Heart right ventricle (tissue), 16 donors: ENCODE results near the gene ASPHD1. TPM values are rescaled to one million over a fixed set of nuclear protein-coding genes. Genes with fewer than 3 reads are reported as not detected.

Experiments
- ATAC-seq, 8 donors: fragments of 200-7000 bp; cut with Tn5 transposase; one replicate each; pipeline ENCODE4 v1.9.1; 2020; ENCODE audit warnings: mild to moderate bottlenecking in 8 of 8, moderate library complexity in 8 of 8, moderate number of reproducible peaks in 1 of 8
- DNase-seq, 2 donors: peaks; one replicate each; pipeline ENCODE4 v3.0.0-alpha.2; 2020
- H3K27ac ChIP-seq, 10 donors: fragments of 200-600 bp; sonication (generic) in 2 of 10; one replicate each; pipeline versions ENCODE4 v1.5.0 to v1.8.0; 2020 to 2022; ENCODE audit warnings: mild to moderate bottlenecking in 3 of 10
- H3K27me3 ChIP-seq, 7 donors: fragments of 200-600 bp; one replicate each; pipeline ENCODE4 v1.8.0; 2021 to 2022; ENCODE audit warnings: mild to moderate bottlenecking in 2 of 7
- H3K36me3 ChIP-seq, 9 donors: fragments of 200-600 bp; sonication (generic) in 1 of 9; one replicate each; pipeline versions ENCODE4 v1.5.0 to v1.8.0; 2020 to 2022; ENCODE audit warnings: mild to moderate bottlenecking in 2 of 9
- H3K4me1 ChIP-seq, 9 donors: fragments of 200-600 bp; sonication (generic) in 1 of 9; one replicate each; pipeline versions ENCODE4 v1.5.0 to v1.8.0; 2020 to 2022; ENCODE audit warnings: mild to moderate bottlenecking in 4 of 9
- H3K4me3 ChIP-seq, 10 donors: fragments of 200-600 bp; sonication (generic) in 2 of 10; one replicate each; pipeline versions ENCODE4 v1.5.0 to v1.8.0; 2020 to 2022; ENCODE audit warnings: mild to moderate bottlenecking in 7 of 10, moderate library complexity in 2 of 10
- H3K9me3 ChIP-seq, 11 donors: fragments of 200-600 bp in 10 of 11; sonication (generic) in 2 of 11; one replicate each; pipeline versions ENCODE4 v1.5.0 to v1.8.0; 2013 to 2022; ENCODE audit warnings: mild to moderate bottlenecking in 2 of 11, control low read depth in 1 of 11, moderate library complexity in 1 of 11
- WGBS, 2 donors: extraction: QIAGEN DNeasy Blood & Tissue Kit; methylation state at CpG; one replicate each; pipeline ENCODE4 v1.1.7; 2013; ENCODE audit warnings: inconsistent platforms in 1 of 2; 5-methylcytosine and 5-hydroxymethylcytosine counted together
- intact Hi-C, 10 donors: fragments of 100-400 bp; cut with DNase I; formaldehyde crosslinking; loops; one replicate each; pipeline versions ENCODE4 v1.11.1 to v1.14.2; 2022
- polyA plus RNA-seq, 2 donors: library from polyadenylated mRNA; stranded (reverse); fragments of 200-250 nt; gene quantifications; one replicate each; pipeline ENCODE4 v1.2.3, GENCODE V29; 2013
- total RNA-seq, 10 donors: library from RNA; stranded (reverse); fragmentation: NEBNext Ultra II Directional in 3 of 10; extraction: Animal tissue kit (Norgen Biotek cat#: 25700) in 3 of 10; gene quantifications; one replicate each; pipeline versions ENCODE4 v1.2.1 to v1.2.4, GENCODE V29; 2021 to 2023
- TF ChIP-seq, protein P1 (sequence below), 9 donors: fragments of 200-600 bp; sonication (generic) in 2 of 9; IDR thresholded peaks; one replicate each; pipeline versions ENCODE4 v1.5.0 to v1.8.0; 2021 to 2022; ENCODE audit warnings: antibody characterized with exemption in 9 of 9, mild to moderate bottlenecking in 5 of 9, moderate library complexity in 1 of 9
- donor health status: Arrhythmogenic right ventricular cardiomyopathy.
- donor health status: ischemic (EF 13 %, LVEDD 7.1; RV severe dilation, severe dysfunction).
- donor health status: healthy with polysubstance abuse.
- donor health status: DM: no; HTN: yes; CAD: no.
- donor health status: DM: no; HTN: no; CAD: no.
- donor health status: ischemic (EF 25% LVEDD 6.9; RV normal size, moderate dysfunction).
- donor health status: ischemic (EF 25% LVEDD 5.7; RV mildly dilated, moderate dysfunction).
- donor health status: healthy.
- donor health status: DM: yes; HTN: yes; CAD: no.
- donor health status: Ischemic cardiomyopathy.
- donor health status: ischemic (EF 35%, LVEDD 5.7; RV mildly dilated, moderate dysfunction).
- donor health status: nonischemic (EF 11% LVEDD 7.7; RV severe dilation, severe dysfunction).
- donor health status: DM: yes; HTN: yes; CAD: no.
- donor health status: PGD.
- donor health status: ischemic (EF 29% LVEDD 5.4; RV normal size, mild dysfunction).
- donor health status: nonischemic (EF 23%, LVEDD 6.1; RV moderate dilation, normal function).

The ASPHD1 gene
- total and polyA plus RNA-seq, 12 donors: 0.20 to 1.1 (median 0.65) TPM; not detected in 5

DNA sequence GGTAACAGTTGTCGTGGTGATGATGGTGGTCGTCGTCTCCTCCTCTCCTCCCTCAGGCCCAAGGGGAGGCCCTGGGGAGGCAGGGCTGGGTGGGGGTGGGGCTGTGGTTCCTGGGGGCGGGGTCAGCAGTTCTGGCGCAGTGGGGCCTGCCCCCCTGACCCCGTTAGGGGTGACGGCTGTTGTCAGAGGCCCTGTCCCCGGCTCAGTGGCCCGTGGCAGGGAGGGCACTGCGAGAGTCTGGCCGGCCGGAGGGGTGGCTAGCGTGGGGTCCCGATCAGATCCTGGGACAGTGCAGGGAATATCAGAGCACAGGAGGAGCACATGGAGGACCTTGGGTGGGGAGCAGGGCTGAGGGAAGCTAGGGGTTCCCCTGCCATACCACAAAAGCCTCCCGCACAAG is 3.4 kb upstream of the ASPHD1 start:
- Histone ChIP-seq H3K4me1 (peaks cover 0 to 25% (median 13%) of the 10 kb centered on the region in 9 donors), H3K4me3 (no peak overlapping the region), H3K27me3 (peaks cover 6 to 60% (median 41%) of the 10 kb centered on the region in 7 donors), H3K9me3 (no peaks in the 10 kb centered on the region), H3K36me3 (no peaks in the 10 kb centered on the region), H3K27ac (no peak overlapping the region)
- intact Hi-C loops: no loop called here
- 43 to 51% methylated on average over 14 to 15 of the region's 15 CpGs for WGBS, 2 donors
- TF ChIP-seq, protein P1, sequence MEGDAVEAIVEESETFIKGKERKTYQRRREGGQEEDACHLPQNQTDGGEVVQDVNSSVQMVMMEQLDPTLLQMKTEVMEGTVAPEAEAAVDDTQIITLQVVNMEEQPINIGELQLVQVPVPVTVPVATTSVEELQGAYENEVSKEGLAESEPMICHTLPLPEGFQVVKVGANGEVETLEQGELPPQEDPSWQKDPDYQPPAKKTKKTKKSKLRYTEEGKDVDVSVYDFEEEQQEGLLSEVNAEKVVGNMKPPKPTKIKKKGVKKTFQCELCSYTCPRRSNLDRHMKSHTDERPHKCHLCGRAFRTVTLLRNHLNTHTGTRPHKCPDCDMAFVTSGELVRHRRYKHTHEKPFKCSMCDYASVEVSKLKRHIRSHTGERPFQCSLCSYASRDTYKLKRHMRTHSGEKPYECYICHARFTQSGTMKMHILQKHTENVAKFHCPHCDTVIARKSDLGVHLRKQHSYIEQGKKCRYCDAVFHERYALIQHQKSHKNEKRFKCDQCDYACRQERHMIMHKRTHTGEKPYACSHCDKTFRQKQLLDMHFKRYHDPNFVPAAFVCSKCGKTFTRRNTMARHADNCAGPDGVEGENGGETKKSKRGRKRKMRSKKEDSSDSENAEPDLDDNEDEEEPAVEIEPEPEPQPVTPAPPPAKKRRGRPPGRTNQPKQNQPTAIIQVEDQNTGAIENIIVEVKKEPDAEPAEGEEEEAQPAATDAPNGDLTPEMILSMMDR (IDR thresholded peaks at IDR 0.05): no peak
- DNase-seq: no peak
- ATAC-seq: no peak

DNA sequence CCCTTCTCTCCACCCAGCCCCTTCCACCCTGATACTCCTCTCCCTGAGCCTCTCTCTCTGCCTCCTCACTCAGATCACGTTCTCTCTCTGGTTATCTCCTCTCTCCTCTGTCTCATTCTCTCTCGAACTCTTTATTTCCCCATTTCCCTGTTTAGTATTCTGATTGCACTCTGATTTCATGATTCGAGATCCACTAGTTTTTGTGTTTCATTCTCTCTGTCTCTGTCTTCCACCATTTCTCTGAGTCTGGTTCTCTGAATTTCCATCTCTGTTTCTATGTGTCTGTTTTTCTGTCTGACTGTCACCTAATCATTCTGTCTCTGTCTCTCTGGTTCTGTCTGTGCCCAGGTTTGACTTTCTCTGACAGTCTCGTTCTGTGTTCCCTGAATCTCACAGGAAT is 3.0 kb upstream of the ASPHD1 start:
- Histone ChIP-seq H3K36me3 (no peaks in the 10 kb centered on the region), H3K9me3 (no peaks in the 10 kb centered on the region), H3K4me1 (peaks cover 0 to 25% (median 13%) of the 10 kb centered on the region in 9 donors), H3K27ac (no peak overlapping the region), H3K4me3 (no peak overlapping the region), H3K27me3 (peaks cover 6 to 64% (median 41%) of the 10 kb centered on the region in 7 donors)
- no peak for DNase-seq
- 32 to 60% methylated on average over 4 of the region's 4 CpGs for WGBS, 2 donors
- TF ChIP-seq, protein P1 (IDR thresholded peaks at IDR 0.05): no peak
- no peak for ATAC-seq
- intact Hi-C loops: no loop called here

DNA sequence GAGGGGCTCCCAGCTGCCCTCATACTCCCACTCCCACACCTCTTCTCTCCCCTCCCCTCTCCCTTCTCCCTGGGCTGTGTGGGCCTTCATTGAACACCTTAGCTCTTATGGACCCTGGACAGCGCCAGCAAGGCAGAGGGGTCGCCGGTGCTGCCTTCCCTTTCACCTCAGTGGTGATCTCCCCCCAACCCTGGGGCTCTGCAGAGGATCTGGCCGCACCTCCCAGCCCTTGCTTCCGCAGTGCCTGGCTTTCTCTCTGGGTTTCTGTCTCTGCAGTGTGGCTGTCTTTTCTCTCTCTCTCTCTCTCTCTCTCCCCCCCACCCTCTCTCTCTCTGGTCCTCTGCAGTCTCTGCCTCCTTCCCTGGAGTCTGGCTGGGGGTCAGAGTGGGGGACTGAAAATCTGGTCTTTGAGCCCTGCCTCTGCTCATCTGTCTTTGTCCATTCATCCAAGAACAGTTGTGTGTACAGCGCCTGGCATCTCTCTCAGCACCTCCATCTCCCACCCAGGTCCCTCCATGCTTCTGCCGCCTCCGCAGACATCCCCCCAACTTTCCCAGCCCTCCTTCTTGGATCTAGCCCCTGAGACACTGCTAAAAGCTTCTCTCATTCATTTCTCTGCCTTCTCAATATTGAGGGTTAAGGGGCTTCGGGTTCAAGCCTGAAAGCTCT is 2.0 kb upstream of the ASPHD1 start:
- H3K27me3 ChIP-seq: peaks cover 6 to 64% (median 41%) of the 10 kb centered on the region in 7 donors
- H3K36me3 ChIP-seq: no peaks in the 10 kb centered on the region
- peaks cover 0 to 25% (median 13%) of the 10 kb centered on the region in 9 donors for H3K4me1 ChIP-seq
- H3K4me3 ChIP-seq: no peak overlapping the region
- no peak for DNase-seq
- ATAC-seq: no peak
- WGBS, 2 donors: 12 to 13% methylated on average over 9 of the region's 9 CpGs
- no peak overlapping the region for H3K27ac ChIP-seq
- intact Hi-C loops: no loop called here
- TF ChIP-seq, protein P1 (IDR thresholded peaks at IDR 0.05): no peak
- no peaks in the 10 kb centered on the region for H3K9me3 ChIP-seq

DNA sequence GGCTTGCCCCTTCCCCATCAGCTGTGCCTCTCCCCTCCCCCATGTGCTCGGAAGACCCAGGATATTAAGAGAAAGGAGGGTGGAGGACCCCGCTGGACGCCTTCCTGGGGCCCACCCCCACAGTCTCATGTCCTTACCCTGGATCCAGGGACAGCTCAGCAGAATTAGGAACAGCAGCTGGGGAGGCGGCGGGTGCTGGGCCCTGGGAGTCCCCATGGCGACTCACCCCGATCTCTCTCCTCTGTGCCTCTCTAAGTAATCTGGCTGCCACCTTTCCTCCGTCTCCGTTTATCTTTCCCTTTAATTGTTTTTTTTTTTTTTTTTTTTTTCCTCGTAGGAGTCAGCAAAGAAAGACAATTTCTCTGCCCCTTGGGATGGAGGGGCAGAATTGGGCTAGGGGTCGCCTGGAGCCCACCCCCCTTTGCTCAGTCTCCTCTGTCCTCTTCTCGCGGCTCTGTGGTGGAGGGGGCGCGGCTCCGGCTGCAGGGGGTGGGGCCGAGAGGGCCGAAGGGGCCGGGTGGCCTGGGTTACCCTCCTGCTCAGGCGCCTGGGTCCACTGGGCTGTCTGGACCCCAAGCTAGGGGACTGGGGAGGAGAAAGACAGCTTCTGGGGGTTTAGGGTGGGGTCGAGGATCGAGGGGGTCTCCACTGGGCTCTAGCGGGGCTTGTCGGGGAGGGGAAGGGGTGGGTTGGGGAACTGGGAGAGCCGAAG is 1.3 kb upstream of the ASPHD1 start:
- H3K27me3 ChIP-seq: peaks cover 6 to 64% (median 41%) of the 10 kb centered on the region in 7 donors
- H3K36me3 ChIP-seq: no peaks in the 10 kb centered on the region
- WGBS, 2 donors: 1% methylated on average over 25 of the region's 25 CpGs
- H3K4me1 ChIP-seq: peaks cover 0 to 25% (median 13%) of the 10 kb centered on the region in 9 donors
- peak overlapping the region in 6 of 10 donors; percentile 41 to 76 (median 66) for H3K4me3 ChIP-seq
- TF ChIP-seq, protein P1 (IDR thresholded peaks at IDR 0.05): no peak
- intact Hi-C loops: no loop called here
- ATAC-seq (peak in 4 of 8 donors; percentile 11 to 20 (median 16)), DNase-seq (no peak)
- no peaks in the 10 kb centered on the region for H3K9me3 ChIP-seq
- H3K27ac ChIP-seq: peak overlapping the region in 1 of 10 donors; percentile 26
